Measurements from ENCODE around the gene STAM. TPM values are rescaled to one million over a fixed set of nuclear protein-coding genes. Genes with fewer than 3 reads are reported as not detected.

The STAM gene
- total and polyA plus RNA-seq, 10 of the 15 experiments (the other 5 are each of a cell fraction or from before 2014, with no cell fraction given): 8.8 to 15.9 (median 14.4) TPM

DNA sequence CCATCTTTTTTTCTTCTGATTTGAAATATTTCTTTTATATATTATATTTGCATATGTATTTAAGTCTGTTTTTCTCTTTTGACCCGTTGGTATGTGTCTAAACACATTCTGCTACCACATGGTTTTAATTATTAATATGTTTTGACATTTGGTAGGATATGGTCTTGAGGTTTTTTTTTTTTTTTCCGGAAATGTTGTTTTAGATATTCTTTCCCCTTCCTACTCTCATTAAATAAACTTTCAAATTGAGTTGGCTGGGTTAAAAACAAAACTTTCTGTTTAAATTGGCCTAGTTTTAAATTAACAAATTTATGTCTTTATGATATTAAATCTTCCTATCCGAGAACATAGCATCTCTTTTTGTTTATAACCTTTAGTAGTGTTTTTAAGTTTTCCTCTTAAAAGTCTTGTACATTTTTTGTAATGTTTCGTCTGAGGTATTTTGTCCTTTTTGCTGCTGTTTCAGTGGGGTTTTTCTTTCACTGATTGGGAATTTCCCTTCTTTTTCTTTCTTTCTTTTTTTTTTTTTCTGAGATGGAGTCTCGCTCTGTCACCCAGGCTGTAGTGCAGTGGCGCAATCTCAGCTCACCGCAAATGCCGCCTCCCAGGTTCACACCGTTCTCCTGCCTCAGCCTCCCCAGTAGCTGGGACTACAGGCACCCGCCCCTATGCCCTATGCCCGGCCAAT lies 25.4 kb downstream of the STAM start (continued):
- TF ChIP-seq, protein P1, sequence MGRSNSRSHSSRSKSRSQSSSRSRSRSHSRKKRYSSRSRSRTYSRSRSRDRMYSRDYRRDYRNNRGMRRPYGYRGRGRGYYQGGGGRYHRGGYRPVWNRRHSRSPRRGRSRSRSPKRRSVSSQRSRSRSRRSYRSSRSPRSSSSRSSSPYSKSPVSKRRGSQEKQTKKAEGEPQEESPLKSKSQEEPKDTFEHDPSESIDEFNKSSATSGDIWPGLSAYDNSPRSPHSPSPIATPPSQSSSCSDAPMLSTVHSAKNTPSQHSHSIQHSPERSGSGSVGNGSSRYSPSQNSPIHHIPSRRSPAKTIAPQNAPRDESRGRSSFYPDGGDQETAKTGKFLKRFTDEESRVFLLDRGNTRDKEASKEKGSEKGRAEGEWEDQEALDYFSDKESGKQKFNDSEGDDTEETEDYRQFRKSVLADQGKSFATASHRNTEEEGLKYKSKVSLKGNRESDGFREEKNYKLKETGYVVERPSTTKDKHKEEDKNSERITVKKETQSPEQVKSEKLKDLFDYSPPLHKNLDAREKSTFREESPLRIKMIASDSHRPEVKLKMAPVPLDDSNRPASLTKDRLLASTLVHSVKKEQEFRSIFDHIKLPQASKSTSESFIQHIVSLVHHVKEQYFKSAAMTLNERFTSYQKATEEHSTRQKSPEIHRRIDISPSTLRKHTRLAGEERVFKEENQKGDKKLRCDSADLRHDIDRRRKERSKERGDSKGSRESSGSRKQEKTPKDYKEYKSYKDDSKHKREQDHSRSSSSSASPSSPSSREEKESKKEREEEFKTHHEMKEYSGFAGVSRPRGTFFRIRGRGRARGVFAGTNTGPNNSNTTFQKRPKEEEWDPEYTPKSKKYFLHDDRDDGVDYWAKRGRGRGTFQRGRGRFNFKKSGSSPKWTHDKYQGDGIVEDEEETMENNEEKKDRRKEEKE (IDR thresholded peaks at IDR 0.05): no peak
- TF ChIP-seq, protein P2, sequence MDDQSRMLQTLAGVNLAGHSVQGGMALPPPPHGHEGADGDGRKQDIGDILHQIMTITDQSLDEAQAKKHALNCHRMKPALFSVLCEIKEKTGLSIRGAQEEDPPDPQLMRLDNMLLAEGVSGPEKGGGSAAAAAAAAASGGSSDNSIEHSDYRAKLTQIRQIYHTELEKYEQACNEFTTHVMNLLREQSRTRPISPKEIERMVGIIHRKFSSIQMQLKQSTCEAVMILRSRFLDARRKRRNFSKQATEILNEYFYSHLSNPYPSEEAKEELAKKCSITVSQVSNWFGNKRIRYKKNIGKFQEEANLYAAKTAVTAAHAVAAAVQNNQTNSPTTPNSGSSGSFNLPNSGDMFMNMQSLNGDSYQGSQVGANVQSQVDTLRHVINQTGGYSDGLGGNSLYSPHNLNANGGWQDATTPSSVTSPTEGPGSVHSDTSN (IDR thresholded peaks at IDR 0.05; ENCODE audit: insufficient replicate concordance, low read depth, low read length): no peak
- TF ChIP-seq ZNF217 (IDR thresholded peaks at IDR 0.05) (no peak), CHD2 (IDR thresholded peaks at IDR 0.05; ENCODE audit: borderline replicate concordance, low read depth, low read length) (no peak), SIN3A (IDR thresholded peaks at IDR 0.05; ENCODE audit: low read depth, low read length) (no peak), JUND (IDR thresholded peaks at IDR 0.05; ENCODE audit: low read depth, low read length) (no peak), ZZZ3 (IDR thresholded peaks at IDR 0.05; ENCODE audit: control insufficient read depth, insufficient read length, low read depth) (no peak), MEF2A (IDR thresholded peaks at IDR 0.05; ENCODE audit: insufficient read depth, low read depth, low read length) (no peak), SUZ12 (IDR thresholded peaks at IDR 0.05; ENCODE audit: unreplicated experiment) (no peak), CREM (IDR thresholded peaks at IDR 0.05; ENCODE audit: low read depth) (0 out of 2 replicates have a peak, but pooled peaks have one; percentile 16), SMC3 (IDR thresholded peaks at IDR 0.05; ENCODE audit: borderline replicate concordance, low read length) (no peak), GATAD2B (conservative IDR thresholded peaks at IDR 0.05; ENCODE audit: low read depth) (no peak), KAT2A (conservative IDR thresholded peaks at IDR 0.05; ENCODE audit: control insufficient read depth, low read depth, low read length) (no peak)
- TF ChIP-seq, protein P3, sequence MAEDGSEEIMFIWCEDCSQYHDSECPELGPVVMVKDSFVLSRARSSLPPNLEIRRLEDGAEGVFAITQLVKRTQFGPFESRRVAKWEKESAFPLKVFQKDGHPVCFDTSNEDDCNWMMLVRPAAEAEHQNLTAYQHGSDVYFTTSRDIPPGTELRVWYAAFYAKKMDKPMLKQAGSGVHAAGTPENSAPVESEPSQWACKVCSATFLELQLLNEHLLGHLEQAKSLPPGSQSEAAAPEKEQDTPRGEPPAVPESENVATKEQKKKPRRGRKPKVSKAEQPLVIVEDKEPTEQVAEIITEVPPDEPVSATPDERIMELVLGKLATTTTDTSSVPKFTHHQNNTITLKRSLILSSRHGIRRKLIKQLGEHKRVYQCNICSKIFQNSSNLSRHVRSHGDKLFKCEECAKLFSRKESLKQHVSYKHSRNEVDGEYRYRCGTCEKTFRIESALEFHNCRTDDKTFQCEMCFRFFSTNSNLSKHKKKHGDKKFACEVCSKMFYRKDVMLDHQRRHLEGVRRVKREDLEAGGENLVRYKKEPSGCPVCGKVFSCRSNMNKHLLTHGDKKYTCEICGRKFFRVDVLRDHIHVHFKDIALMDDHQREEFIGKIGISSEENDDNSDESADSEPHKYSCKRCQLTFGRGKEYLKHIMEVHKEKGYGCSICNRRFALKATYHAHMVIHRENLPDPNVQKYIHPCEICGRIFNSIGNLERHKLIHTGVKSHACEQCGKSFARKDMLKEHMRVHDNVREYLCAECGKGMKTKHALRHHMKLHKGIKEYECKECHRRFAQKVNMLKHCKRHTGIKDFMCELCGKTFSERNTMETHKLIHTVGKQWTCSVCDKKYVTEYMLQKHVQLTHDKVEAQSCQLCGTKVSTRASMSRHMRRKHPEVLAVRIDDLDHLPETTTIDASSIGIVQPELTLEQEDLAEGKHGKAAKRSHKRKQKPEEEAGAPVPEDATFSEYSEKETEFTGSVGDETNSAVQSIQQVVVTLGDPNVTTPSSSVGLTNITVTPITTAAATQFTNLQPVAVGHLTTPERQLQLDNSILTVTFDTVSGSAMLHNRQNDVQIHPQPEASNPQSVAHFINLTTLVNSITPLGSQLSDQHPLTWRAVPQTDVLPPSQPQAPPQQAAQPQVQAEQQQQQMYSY (CRISPR knock-in tag; IDR thresholded peaks at IDR 0.05): no peak
- TF ChIP-seq, protein P4, sequence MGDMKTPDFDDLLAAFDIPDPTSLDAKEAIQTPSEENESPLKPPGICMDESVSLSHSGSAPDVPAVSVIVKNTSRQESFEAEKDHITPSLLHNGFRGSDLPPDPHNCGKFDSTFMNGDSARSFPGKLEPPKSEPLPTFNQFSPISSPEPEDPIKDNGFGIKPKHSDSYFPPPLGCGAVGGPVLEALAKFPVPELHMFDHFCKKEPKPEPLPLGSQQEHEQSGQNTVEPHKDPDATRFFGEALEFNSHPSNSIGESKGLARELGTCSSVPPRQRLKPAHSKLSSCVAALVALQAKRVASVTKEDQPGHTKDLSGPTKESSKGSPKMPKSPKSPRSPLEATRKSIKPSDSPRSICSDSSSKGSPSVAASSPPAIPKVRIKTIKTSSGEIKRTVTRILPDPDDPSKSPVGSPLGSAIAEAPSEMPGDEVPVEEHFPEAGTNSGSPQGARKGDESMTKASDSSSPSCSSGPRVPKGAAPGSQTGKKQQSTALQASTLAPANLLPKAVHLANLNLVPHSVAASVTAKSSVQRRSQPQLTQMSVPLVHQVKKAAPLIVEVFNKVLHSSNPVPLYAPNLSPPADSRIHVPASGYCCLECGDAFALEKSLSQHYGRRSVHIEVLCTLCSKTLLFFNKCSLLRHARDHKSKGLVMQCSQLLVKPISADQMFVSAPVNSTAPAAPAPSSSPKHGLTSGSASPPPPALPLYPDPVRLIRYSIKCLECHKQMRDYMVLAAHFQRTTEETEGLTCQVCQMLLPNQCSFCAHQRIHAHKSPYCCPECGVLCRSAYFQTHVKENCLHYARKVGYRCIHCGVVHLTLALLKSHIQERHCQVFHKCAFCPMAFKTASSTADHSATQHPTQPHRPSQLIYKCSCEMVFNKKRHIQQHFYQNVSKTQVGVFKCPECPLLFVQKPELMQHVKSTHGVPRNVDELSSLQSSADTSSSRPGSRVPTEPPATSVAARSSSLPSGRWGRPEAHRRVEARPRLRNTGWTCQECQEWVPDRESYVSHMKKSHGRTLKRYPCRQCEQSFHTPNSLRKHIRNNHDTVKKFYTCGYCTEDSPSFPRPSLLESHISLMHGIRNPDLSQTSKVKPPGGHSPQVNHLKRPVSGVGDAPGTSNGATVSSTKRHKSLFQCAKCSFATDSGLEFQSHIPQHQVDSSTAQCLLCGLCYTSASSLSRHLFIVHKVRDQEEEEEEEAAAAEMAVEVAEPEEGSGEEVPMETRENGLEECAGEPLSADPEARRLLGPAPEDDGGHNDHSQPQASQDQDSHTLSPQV (IDR thresholded peaks at IDR 0.05): no peak
